ENCODE results near the gene TENT4A.

- TF ChIP-seq CTCF (IDR thresholded peaks at IDR 0.05) (no peak), POLR2A (IDR thresholded peaks at IDR 0.05) (no peak)
Measured at GRCh38 chr5:6717687-6718086, 4.5 kb downstream of the TENT4A start.
